ENCODE measurements around the gene SULT6B1.
A peak's percentile ranks its signal among the peaks of the same experiment; 100 is the strongest.

SULT6B1 gene

GRCh38 chr2:37154785-37155184 is 33.7 kb downstream of the SULT6B1 start:
- no peak for TF ChIP-seq CTCF (IDR thresholded peaks at IDR 0.05; ENCODE audit: extremely low read depth, missing control alignments)
- DNase-seq (ENCODE audit: low spot score): peak; percentile 45

- no peak for DNase-seq (ENCODE audit: low spot score)
- TF ChIP-seq CTCF (IDR thresholded peaks at IDR 0.05; ENCODE audit: extremely low read depth, missing control alignments): no peak
Observed at GRCh38 chr2:37153224-37153623, 35.2 kb downstream of the SULT6B1 start.

- no peak for DNase-seq (ENCODE audit: low spot score)
- no peak for TF ChIP-seq CTCF (IDR thresholded peaks at IDR 0.05; ENCODE audit: extremely low read depth, missing control alignments)
Observed at GRCh38 chr2:37149626-37150322, 38.7 kb downstream of the SULT6B1 start.

GRCh38 chr2:37148325-37148724 is 40.1 kb downstream of the SULT6B1 start:
- no peak for DNase-seq (ENCODE audit: low spot score)
- TF ChIP-seq CTCF (IDR thresholded peaks at IDR 0.05; ENCODE audit: extremely low read depth, missing control alignments): no peak

- no peak for TF ChIP-seq CTCF (IDR thresholded peaks at IDR 0.05; ENCODE audit: extremely low read depth, missing control alignments)
- no peak for DNase-seq (ENCODE audit: low spot score)
Observed at GRCh38 chr2:37146062-37146461, 42.4 kb downstream of the SULT6B1 start.

GRCh38 chr2:37143974-37144373 is 44.5 kb downstream of the SULT6B1 start:
- no peak for DNase-seq (ENCODE audit: low spot score)

GRCh38 chr2:37142546-37142945 is 45.9 kb downstream of the SULT6B1 start:
- DNase-seq (ENCODE audit: low spot score): no peak
- TF ChIP-seq CTCF (IDR thresholded peaks at IDR 0.05; ENCODE audit: extremely low read depth, missing control alignments): no peak

More at GRCh38 chr2:37143974-37144373, 44.5 kb downstream of the SULT6B1 start:
- TF ChIP-seq CTCF (IDR thresholded peaks at IDR 0.05; ENCODE audit: extremely low read depth, missing control alignments): no peak

All from GM20000 (cell line).